Left ventricle myocardium inferior (tissue), 1 donor: ENCODE measurements around the gene LDLRAD4. TPM values are rescaled to one million over a fixed set of nuclear protein-coding genes. Genes with fewer than 3 reads are reported as not detected.

Experiments used
- DNase-seq: peaks from one replicate; pipeline ENCODE4 v3.0.0-alpha.2; 2020
- H3K27ac ChIP-seq: fragments of 200-600 bp; replicated peaks from 2 replicates; pipeline ENCODE4 v1.8.0; 2021
- H3K27me3 ChIP-seq: fragments of 200-600 bp; 2 replicates; pipeline ENCODE4 v1.8.0; 2021; ENCODE audit warnings: low read depth
- H3K36me3 ChIP-seq: fragments of 200-600 bp; 2 replicates; pipeline ENCODE4 v1.8.0; 2021
- H3K4me1 ChIP-seq: fragments of 200-600 bp; 2 replicates; pipeline ENCODE4 v1.8.0; 2021
- H3K4me3 ChIP-seq: fragments of 200-600 bp; 2 replicates; pipeline ENCODE4 v1.8.0; 2021; ENCODE audit warnings: mild to moderate bottlenecking, moderate library complexity
- H3K9me3 ChIP-seq: fragments of 200-600 bp; replicated peaks from 2 replicates; pipeline ENCODE4 v1.8.0; 2021
- CTCF ChIP-seq: fragments of 200-600 bp; IDR thresholded peaks from 2 replicates; pipeline ENCODE4 v1.8.0; 2021; ENCODE audit warnings: antibody characterized with exemption, mild to moderate bottlenecking, borderline replicate concordance
- intact Hi-C: fragments of 100-400 bp; cut with micrococcal nuclease; formaldehyde crosslinking; loops from one replicate; pipeline ENCODE4 v1.11.0; 2022
- total RNA-seq: library from RNA; stranded (reverse); fragmentation: NEBNext Ultra II Directional; extraction: Animal tissue kit (Norgen Biotek cat#: 25700); gene quantifications from one replicate; pipeline ENCODE4 v1.2.1, GENCODE V29; 2021
- donor health status: DM: no; HTN: yes; CAD: no; lungs with severe emphysema.

Gene LDLRAD4
- total RNA-seq, 1 donor from 2014 or later, result 43.3 TPM

GRCh38 chr18:13443552-13443951 lies 225.0 kb downstream of the LDLRAD4 start:
- peaks cover 48% of the 10 kb centered on the region for H3K4me1 ChIP-seq
- no peak overlapping the region for H3K4me3 ChIP-seq
- peaks cover 5% of the 10 kb centered on the region for H3K36me3 ChIP-seq
- no peak overlapping the region for H3K27ac ChIP-seq
- no peaks in the 10 kb centered on the region for H3K27me3 ChIP-seq
- no peak for TF ChIP-seq CTCF
- intact Hi-C loops, result no loop called here
- H3K9me3 ChIP-seq, result no peaks in the 10 kb centered on the region
- no peak for DNase-seq

GRCh38 chr18:13444430-13445240 lies 226.1 kb downstream of the LDLRAD4 start:
- no peak for DNase-seq
- no peaks in the 10 kb centered on the region for H3K9me3 ChIP-seq
- H3K4me3 ChIP-seq, result no peak overlapping the region
- H3K27ac ChIP-seq, result no peak overlapping the region
- intact Hi-C loops, result no loop called here
- H3K27me3 ChIP-seq, result no peaks in the 10 kb centered on the region
- peaks cover 3% of the 10 kb centered on the region for H3K36me3 ChIP-seq
- H3K4me1 ChIP-seq, result peaks cover 50% of the 10 kb centered on the region
- TF ChIP-seq CTCF, result no peak

- intact Hi-C loops, result no loop called here
- no peak for DNase-seq
- Histone ChIP-seq H3K4me1 (peaks cover 58% of the 10 kb centered on the region), H3K4me3 (no peak overlapping the region), H3K27ac (no peak overlapping the region), H3K27me3 (no peaks in the 10 kb centered on the region), H3K9me3 (no peaks in the 10 kb centered on the region), H3K36me3 (no peaks in the 10 kb centered on the region)
- no peak for TF ChIP-seq CTCF
Observed at GRCh38 chr18:13445241-13445897, 226.8 kb downstream of the LDLRAD4 start.

GRCh38 chr18:13446024-13446423 lies 227.5 kb downstream of the LDLRAD4 start:
- Histone ChIP-seq H3K27ac (no peak overlapping the region), H3K27me3 (no peaks in the 10 kb centered on the region), H3K4me1 (peaks cover 59% of the 10 kb centered on the region), H3K4me3 (no peak overlapping the region), H3K36me3 (no peaks in the 10 kb centered on the region), H3K9me3 (no peaks in the 10 kb centered on the region)
- no peak for DNase-seq
- intact Hi-C loops, result no loop called here
- TF ChIP-seq CTCF, result no peak

- Histone ChIP-seq H3K4me1 (peaks cover 60% of the 10 kb centered on the region), H3K4me3 (no peak overlapping the region)
- no peak for DNase-seq
Observed at GRCh38 chr18:13446610-13447461, 228.3 kb downstream of the LDLRAD4 start.

More at GRCh38 chr18:13446610-13447461, 228.3 kb downstream of the LDLRAD4 start:
- no peak overlapping the region for H3K27ac ChIP-seq
- intact Hi-C loops, result no loop called here
- H3K27me3 ChIP-seq, result no peaks in the 10 kb centered on the region
- H3K9me3 ChIP-seq, result no peaks in the 10 kb centered on the region
- no peak for TF ChIP-seq CTCF
- H3K36me3 ChIP-seq, result no peaks in the 10 kb centered on the region
